HG03066 (cell line): Measurements from ENCODE around the gene ZNF615.
"Not testable (repeated sequence)": the region's sequence is repeated elsewhere in the genome, so short reads cannot be mapped to it uniquely, and the experiment has no call there.

Source experiments
- ATAC-seq: cut with Tn5 transposase; IDR thresholded peaks from one replicate; pipeline ENCODE4 v1.9.1; 2021; ENCODE audit warnings: low read depth; ENCODE audit not compliant: unreplicated experiment

The ZNF615 gene

GRCh38 chr19:52007806-52008557 lies at the start of gene ZNF615:
ZNF615 (minus strand) TSS chr19:52008211; CDS start chr19:52003711, 4,500 bp downstream.
- ATAC-seq, result no peak

DNA sequence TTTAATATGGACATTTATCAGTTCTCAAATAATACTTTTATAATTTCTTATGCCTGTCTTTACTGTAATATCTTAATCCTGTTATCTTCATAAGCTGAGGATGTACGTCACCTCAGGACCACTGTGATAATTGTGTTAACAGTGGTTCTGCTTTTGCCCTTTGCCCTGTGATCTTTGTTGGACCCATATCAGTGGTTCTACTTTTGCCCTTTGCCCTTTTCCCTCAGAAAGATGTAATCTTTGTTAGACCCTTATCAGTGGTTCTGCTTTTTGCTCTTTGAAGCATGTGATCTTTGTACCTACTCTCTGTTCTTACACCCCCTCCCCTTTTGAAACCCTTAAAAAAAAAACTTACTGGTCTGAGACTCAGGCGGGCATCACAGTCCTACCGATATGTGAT lies 48.5 kb upstream of the ZNF615 start:
- ATAC-seq, result not testable (repeated sequence)

GRCh38 chr19:52051736-52052135 lies 43.7 kb upstream of the ZNF615 start:
- not testable (repeated sequence) for ATAC-seq

DNA sequence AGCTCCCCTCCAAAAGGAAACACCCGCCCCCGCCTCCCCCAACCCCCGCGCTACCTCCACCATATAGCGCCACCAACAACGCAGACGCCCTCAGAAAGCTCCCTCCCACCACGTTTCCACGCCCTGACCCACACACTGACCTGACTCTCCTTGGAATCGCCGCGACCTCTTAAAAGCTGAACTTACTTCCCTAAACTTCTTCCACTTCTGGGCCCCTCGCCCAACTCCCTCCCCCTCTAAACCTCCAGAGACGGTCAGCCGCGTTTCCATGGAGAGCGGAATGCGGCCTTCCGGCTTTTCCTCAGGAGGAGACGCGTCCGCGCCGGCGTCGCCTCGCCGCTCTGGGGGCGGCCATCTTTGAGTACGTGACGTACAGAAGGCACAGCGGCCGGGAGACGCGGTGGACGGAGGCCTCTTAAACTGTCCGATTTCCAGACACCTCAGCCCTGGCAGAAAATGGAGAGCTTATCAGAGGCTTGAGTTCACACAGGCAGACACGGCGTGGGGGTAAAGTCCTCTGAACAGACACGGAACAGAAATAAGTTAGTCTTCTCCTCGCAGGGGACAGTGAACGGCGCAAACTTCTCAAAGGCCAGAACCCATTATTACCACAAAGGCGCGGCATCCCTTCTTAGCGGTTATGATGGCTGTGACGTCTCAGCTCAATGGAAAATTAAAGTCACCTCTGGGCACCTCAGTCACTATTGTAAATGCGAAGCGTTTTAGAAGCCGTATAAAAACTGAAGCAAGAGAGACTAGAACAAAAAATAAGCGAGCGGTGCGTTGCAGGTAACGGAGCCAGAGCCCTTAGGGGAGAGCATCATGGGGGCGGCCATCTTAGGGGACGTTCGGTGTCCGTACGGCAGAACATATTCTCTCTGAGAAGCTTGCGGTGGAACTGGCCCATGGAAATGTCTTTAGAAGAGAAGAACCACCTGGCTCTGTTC lies 40.8 kb upstream of the ZNF615 start, which contains the start of gene ZNF432:
Gene ZNF432 (minus strand): TSS at position 284 of the 947 bp plus-strand sequence. CDS start 1,970 bp downstream, outside the sequence.
- ATAC-seq, result peak; percentile 76

DNA sequence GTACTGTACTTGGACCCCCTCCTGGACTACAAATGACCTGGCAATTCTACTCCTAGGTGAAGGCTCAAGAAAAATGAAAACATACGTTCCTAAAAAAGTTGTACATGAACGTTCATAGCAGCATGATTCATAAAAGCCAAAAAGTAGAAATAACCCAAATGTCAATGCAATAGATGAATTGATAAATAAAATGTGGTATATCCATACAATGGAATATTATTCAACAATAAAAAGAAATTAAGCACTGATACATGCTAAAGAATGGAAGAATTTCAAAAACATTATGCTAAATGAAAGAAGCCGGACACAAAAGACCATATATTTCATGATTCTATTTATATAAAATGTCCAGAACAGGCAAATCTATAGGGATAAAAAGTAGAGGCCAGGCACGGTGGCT lies 31.2 kb upstream of the ZNF615 start:
- ATAC-seq, result no peak

DNA sequence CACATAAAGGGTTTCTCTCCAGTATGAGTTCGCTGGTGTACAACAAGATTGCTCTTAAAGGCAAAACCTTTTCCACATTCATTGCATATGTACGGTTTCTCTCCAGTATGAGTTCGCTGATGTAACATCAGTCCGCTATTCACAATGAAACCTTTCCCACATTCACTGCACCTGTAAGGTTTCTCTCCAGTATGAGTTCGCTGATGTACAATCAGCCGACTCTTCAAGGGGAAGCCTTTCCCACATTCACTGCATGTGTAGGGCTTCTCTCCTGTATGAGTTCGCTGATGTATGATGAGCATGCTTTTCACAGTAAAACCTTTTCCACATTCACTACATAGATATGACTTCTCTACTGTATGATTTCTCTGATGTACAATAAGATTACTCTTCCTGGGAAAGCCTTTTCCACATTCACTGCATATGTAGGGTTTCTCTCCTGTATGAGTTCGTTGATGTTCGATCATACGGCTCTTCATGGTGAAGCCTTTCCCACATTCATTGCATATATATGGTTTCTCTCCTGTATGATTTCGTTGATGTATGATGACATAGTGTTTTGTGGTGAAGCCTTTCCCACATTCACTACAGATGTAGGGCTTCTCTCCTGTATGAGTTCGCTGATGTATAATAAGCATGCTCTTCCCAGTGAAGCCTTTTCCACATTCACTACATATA lies 26.2 kb upstream of the ZNF615 start:
- ATAC-seq, result no peak

- ATAC-seq, result peak; percentile 20
Observed at GRCh38 chr19:52028780-52029123, 20.7 kb upstream of the ZNF615 start.

DNA sequence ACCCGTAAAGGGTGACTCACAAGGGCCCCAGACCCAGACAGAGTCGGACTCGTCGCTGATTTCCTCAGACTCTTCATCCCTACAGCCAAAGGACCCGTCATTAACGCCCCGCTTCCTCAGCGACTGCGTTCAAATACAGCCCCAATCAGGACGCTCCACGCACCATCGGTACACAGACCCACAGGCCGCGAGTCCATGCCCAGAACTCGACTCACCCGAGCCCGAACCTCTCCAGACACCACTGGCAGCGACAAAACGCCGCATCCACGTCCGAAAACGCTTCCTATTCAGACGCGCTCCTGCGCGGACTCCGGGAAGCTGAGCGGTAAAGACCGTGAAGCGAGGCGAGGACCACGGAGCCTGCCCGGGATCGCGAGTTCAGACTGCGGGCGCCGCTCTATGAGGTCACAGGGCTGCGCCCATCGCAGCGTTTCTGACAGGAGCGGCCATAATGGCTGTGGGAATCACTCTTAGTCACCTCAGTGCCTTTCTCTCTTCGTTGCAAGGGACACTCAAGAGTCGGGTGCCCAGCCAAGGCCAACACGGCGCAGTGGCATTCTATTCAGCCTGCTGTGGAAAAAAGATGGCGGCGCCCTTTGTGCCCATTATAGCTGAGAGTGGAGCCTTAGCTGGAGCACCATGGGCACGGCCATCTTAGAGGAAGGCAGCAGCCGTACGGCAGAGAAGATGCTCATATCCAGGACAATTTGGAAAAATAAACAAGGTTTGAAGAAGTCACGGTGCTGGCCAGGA lies 20.2 kb upstream of the ZNF615 start, which contains the start of gene ZNF614:
Gene ZNF614 (minus strand): TSS at position 353 of the 753 bp plus-strand sequence. CDS start 2,634 bp downstream, outside the sequence.
- ATAC-seq, result peak; percentile 74

DNA sequence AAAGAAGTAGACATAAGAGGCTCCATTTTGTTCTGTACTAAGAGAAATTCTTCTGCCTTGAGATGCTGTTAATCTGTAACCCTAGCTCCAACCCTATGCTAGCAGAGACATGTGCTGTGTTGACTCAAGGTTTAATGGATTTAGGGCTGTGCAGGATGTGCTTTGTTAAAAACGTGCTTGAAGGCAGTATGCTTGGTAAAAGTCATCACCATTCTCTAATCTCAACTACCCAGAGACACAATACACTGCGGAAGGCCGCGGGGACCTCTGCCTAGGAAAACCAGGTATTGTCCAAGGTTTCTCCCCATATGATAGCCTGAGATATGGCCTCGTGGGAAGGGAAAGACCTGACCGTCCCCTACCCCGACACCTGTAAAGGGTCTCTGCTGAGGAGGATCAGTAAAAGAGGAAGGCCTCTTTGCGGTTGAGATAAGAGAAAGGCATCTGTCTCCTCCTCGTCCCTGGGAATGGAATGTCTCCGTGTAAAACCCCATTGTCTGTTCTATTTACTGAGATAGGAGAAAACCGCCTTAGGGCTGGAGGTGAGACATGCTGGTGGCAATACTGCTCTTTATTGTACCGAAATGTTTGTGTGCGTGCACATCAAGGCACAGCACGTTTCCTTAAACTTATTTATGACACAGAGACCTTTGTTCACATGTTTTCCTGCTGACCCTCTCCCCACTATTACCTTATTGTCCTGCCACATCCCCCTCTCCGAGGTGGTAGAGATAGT lies 18.4 kb upstream of the ZNF615 start:
- ATAC-seq, result not testable (repeated sequence)

DNA sequence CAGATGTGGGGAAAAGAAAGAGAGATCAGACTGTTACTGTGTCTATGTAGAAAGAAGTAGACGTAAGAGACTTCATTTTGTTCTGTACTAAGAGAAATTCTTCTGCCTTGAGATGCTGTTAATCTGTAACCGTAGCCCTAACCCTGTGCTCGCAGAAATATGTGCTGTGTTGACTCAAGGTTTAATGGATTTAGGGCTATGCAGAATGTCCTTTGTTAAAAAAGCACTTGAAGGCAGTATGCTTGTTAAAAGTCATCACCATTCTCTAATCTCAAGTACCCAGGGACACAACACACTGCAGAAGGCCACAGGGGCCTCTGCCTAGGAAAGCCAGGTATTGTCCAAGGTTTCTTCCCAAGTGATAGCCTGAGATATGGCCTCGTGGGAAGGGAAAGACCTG lies 16.5 kb upstream of the ZNF615 start:
- ATAC-seq, result not testable (repeated sequence)

DNA sequence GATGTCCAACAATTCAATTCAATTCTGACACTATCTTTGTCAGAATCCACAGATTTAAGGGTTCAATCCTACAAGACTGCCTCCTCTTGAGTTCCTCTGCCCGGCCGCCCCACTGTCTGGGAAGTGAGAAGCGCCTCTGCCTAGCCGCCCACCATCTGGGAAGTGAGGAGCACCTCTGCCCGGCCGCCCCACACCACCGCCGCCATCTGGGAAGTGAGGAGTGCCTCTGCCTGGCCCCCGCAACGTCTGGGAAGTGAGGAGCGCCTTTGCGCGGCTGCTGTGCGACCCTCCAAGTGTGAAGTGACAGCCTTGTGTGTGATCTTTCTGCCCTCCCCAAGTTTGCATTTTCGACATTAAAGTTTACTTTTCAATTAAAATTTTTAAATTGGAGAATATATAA lies 14.2 kb upstream of the ZNF615 start:
- ATAC-seq, result no peak

- ATAC-seq, result no peak
Observed at GRCh38 chr19:52020506-52020905, 12.5 kb upstream of the ZNF615 start.

- no peak for ATAC-seq
Observed at GRCh38 chr19:52010674-52011073, 2.7 kb upstream of the ZNF615 start.

DNA sequence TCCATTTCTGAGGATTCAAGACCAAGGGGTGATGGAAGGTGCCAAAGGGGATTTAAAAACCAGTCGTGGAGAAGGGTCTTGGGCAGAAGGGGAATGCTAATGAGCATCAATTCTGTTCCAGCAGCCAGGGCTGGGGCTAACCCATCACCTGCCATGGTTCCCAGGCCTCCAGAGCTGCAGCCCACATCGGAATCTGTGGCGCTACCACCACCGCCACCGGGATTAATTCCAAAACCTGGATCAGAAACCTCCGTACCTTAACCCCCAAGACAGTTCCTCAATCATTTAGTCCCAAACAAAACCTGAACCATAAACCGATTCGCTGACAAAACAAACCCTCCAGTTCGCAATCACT lies 583 bp downstream of the ZNF615 start:
- ATAC-seq, result no peak

GRCh38 chr19:51994048-51994644 lies 13.9 kb downstream of the ZNF615 start:
- no peak for ATAC-seq

GRCh38 chr19:51993422-51993821 lies 14.6 kb downstream of the ZNF615 start:
- no peak for ATAC-seq

- ATAC-seq, result peak; percentile 65
Observed at GRCh38 chr19:51986309-51987291, 21.4 kb downstream of the ZNF615 start, which contains the start of gene ZNF350. ZNF350 (minus strand) TSS chr19:51986840; CDS start chr19:51974360, 12,480 bp downstream.

DNA sequence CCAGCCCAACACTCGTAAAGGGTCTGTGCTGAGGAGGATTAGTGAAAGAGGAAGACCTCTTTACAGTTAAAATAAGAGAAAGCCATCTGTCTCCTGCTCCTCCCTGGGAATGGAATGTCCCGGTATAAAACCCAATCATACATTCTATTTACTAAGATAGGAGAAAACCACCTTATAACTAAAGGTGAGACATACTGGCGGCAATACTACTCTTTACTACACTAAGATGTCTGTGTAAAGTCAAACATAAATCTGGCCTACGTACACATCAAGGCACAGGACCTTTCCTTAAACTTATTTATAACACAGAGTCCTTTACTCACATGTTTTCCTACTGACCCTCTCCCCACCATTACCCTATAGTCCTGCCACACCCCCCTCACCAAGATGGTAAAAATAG lies 24.6 kb downstream of the ZNF615 start:
- no peak for ATAC-seq
